Stimulated activated CD4-positive, alpha-beta T cell treated with anti-CD3 and anti-CD28 coated beads, Interleukin-15, amount 100 ng/mL, for 48 hours (primary cell): ENCODE results near the gene EXOSC5.
"Not testable (repeated sequence)": the region's sequence is repeated elsewhere in the genome, so short reads cannot be mapped to it uniquely, and the experiment has no call there.

Experiments used
- DNase-seq, 2 donors: peaks; one replicate each; pipeline ENCODE4 v3.0.0-alpha.2; 2020; ENCODE audit warnings: low read depth in 2 of 2

Gene EXOSC5

DNA sequence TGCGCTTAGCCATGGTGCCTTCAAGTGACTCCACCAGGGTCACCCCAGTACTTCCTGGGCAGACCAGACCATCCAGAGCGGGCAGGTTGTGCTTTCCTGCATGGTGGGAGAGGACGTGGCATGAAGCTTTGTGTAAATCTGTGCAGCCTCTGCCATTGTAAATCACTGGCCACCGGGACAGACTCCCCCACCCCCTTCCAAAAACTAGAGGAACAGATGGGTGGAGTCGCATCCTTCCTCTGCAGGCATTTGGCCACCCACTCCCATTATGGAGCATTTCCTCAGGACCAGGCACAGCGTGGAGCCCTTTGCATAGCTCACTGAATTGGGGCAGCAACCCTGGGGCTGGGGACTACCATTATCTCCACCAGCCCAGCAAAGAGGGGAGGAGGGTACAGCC, 8.6 kb upstream of the EXOSC5 start:
- no peak for DNase-seq

DNA sequence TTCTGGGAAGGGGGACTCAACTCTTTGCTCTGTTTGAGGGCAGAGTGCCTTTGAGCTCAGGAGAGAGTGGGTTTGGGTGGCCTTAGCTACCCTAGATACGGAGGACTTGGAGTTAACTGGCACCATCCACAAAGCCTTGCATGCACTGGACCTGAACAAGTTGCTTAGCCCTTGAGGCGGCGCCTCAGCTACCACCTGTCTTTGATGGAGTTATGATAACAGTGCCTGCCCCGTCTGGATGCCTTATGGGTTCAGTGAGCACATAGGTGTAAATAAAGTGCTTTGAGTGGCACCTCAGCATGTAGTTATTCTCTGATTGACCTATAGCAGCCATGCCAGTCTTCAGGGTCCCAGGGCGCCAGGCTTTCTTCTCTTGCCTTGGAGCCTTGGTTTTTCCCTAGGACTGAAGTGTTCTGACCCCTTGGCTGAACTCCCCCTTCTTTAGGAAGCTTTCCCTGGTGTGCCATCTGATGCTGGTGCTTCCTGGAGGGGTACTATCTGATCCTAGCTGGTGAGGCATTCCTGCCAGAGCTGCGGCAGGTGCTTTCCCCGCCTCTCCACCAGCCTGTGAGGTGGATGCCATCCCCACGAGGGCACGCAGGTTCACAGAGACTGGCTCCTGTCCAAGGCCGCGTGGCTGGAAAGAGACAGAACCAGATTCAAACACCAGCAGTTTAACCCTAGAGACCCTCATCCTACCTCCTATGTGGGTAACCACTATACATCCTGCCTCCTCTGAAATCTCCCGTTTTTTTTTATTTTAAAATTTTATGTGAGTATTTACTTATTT, 6.2 kb upstream of the EXOSC5 start:
- no peak for DNase-seq

DNA sequence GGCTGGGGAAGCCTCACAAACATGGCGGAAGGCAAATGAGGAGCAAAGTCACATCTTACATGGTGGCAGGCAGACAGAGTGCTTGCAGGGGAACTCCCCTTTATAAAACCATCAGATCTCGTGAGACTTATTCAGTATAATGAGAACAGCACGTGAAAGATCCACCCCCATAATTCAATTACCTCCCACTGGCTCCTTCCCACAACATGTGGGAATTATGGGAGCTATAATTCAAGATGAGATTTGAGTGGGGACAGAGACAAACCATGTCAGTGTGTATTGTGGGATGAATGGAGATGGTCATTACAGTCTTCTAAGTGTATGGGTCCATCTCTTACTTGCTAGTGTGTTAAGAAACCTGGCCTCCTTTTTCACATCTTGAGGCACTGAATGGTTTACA, 4.9 kb upstream of the EXOSC5 start:
- no peak for DNase-seq

GRCh38 chr19:41401483-41401882, 4.3 kb upstream of the EXOSC5 start:
- DNase-seq: no peak

DNA sequence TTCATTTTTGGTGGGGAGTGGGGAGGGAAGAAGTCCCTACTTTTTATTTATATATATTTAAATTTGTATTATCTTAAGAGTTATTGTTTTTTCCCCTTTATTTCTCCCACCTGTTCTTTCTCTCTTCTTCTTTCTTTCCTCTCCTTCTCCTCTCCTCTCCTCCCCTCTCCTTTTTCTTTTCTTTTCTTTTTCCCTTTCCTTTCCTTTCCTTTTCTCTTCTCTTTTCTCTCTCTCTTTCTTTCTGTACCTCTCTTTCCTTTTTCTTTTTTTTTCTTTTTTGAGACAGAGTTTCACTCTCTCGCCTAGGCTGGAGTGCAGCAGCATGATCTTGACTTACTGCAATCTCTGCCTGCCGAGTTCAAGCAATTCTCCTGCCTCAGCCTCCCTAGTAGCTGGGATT, 2.4 kb upstream of the EXOSC5 start:
- DNase-seq: no peak

GRCh38 chr19:41399091-41399490, 1.9 kb upstream of the EXOSC5 start:
- no peak for DNase-seq

GRCh38 chr19:41398598-41398997, 1.4 kb upstream of the EXOSC5 start:
- DNase-seq: no peak

DNA sequence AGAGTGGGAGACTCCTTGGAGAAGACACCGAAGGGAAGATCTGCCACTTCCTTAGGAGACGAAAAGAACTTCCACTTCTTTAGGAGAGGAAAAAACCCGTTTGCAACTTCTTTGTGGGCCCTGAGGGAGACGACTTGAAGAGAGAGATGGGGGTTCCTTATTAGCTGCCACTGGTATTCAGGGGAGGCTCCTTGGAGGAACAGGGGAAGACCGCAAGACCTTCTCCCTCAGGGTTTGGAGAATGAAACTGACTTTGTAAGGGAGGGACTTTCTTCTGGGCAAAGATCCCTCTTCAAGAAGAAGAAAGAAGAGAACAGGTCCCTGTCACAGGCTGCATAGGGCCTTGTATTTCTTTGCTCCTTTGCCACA, 875 bp upstream of the EXOSC5 start:
- no peak for DNase-seq

DNA sequence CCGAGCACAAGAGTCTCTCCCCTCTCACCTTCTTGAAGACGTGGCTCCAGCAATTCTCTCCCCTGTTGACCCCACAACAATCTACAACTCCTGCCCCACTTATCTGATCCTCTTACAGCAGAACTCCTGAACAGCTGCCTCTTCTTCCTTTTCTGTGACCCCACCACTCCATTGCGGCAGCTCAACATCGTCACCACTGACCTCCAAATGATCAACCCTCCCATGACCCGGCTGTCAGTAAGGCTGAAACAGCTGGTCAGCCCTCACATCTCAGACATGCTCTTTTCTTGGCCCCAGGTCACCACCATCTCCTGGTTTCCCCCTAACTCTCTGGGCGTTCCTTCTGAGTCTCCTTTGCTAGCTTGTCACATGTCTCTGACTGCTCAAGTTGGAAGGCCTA, 1.8 kb downstream of the EXOSC5 start:
- no peak for DNase-seq

- no peak for DNase-seq
Measured at GRCh38 chr19:41392775-41393174, 4.4 kb downstream of the EXOSC5 start.

- DNase-seq: no peak
Measured at GRCh38 chr19:41391618-41392017, 5.5 kb downstream of the EXOSC5 start.

DNA sequence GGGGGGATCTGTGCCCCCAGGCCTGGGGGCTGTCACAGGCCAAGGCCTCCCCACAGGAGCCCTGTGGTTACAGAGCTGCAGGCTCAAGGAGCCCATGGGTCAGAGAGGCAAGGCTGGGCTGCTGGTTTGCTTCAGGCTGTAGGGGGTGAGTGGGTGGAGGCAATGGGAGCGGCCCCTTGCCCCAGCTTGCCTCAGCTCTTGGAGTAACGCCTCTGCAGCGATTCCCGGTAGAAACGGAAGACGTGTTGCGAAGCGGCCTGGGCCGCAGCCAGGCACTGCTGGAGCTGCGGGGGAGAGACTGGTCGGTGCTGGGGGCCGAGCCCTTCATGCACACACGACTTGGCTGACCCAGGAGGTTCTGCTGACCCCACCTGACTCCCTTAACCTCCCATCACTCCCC, 10.7 kb downstream of the EXOSC5 start:
- DNase-seq: no peak

DNA sequence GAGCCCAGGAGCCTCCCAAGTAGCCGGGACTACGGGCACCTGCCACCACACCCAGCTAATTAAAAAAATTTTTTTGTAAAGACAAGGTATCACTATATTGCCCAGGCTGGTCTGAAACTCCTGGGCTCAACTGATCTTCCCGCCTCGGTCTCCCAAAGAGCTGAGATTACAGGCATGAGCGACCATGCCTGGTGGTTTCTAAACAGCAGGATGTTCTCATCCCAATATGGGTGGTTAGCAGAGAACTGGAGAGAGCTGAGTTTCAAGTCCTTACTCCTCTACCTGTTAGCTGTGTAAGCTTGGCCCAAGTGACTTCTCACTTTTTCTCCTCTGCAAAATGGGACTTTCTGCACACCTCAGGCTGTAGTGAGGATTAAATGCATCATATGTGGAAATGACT, 12.8 kb downstream of the EXOSC5 start:
- DNase-seq: no peak

- DNase-seq: not testable (repeated sequence)
Measured at GRCh38 chr19:41381536-41381935, 15.6 kb downstream of the EXOSC5 start.

DNA sequence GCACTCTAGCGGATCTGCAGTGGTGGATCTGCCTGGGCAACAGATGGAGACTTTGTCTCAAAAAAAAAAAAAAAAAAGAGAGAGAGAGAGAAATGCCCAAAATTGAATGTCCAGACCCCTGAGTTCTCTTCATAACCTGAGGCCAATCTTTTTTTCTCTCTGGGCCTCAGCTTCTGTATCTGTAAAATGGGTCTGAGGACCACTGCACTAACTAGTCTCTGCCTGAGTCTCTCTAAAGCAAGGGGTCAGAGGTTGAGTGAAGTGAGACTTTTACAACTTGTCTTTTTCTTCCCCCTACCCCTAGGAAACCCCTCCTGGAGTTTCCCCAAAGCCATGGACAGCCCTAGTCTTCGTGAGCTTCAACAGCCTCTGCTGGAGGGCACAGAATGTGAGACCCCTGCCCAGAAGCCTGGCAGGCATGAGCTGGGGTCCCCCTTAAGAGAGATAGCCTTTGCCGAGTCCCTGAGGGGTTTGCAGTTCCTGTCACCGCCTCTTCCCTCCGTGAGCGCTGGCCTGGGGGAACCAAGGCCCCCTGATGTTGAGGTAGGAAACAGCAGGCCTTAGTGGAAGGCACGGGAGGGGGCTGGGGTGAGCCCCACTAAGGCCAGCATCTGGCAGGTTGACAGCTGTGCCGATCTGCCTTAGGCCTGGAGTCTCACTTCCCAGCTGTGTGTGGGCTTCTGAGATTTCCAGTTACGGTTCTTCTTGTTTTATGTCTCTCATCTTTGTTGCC, 19.0 kb downstream of the EXOSC5 start:
- DNase-seq: no peak

DNA sequence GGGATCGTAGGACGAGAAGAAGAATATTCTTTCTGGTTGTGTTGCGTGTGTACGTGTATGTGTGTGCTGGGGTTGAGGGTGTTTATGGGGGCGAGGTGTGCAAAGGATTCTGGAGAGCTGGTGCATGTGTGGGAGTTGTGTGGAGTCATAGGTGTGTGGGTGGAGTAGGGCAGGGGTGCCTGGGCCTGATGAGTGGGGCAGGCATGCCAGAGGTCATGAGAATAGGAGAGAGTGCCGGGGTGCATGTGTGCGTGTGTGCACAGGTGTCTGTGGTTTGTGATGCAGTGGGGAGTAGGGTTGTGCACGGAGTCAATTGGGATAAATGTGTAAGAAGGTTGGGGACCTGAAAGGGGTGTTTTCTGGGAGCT, 20.2 kb downstream of the EXOSC5 start:
- no peak for DNase-seq

DNA sequence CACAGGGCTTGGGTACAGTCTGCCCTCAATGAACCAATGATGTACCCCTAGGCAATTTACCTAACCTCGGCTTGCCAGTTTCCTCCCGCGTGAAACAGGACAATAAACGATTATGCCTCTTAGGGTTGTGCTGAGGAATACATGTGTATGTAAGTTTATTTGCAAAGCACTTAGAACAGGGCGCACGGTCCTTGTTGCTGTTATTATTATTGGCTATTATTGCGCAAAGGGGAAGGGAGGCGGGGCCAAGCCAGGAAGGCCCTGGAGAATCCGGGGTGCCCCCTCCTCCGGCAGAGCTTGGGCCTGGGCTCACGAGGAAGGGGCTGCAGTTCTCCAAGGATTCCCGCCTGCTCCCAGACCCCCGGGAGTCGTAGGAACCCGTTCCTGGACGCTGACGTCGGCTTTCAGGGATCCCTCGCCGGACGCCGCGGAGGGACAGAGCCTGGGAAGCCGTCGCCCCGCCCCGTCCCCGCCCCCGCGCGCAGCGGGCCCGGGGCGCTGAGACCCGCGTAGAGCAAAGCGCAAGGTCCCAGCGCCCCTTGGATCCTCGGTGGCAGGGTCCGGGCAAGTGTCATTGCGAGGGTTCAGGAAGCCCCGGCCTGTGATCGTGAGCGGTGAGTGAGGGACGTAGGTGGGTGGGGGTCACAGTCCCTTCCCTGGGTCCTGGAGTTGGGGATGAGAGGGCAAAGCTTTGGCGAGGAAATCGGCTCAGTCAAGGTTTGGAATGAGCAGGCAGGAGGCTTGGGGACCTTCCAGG, 20.7 kb downstream of the EXOSC5 start, which contains the start of gene TMEM91:
TMEM91 (plus strand) TSS at position 293 of the 757 bp plus-strand sequence. CDS start 1,777 bp downstream, outside the sequence.
- DNase-seq: no peak

DNA sequence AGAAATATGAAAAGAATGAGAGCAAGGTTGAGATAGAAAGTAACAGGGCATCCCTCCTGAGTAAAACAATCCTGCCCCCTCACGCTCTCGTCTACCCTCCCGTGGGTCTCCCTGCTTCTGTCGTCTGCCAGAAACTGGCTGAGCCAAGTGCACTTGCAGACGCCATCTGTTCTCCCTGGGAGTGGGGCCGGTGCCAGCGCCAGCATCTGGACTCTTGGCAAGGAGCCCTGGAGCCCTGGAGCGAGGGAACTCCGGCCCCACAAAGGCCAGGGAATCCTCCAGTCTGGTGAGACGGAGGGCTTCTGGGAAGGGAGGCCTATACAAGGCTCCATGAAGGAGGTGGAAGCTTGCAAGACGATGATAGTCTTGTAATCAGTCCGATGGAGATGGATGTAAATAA, 23.2 kb downstream of the EXOSC5 start:
- DNase-seq: no peak

DNA sequence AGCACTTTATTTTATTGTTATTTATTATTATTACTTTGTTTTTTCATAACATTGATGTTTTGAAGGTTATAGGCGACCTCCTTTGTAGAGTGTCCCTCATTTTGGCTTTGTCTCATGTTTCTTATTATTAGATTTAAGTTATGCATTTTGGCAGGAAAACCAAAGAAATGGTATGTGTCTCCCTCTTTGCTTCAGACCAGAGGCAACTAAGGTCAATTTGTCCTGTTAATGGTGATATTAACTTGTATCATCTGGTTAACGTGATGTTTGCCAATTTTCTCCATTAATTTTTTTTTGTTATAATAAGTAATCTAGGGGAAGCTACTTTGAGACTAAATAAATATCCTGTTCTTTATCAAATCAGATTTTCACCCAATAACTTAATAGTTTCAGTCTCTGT, 24.7 kb downstream of the EXOSC5 start:
- DNase-seq: no peak

DNA sequence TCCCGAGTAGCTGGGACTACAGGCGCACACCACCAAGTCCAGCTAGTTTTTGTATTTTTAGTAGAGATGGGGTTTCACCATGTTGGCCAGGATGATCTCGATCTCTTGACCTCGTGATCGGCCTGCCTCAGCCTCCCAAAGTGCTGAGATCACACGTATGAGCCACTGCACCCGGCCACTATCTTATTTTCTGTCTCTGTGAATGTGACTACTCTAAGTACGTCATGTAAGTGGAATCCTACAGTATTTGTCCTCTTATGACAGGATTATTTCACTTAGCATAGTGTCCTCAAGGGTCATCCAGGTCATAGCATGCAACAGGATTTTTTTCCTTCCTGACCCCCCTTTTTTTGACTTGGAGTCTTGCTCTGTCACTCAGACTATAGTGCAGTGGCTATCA, 25.6 kb downstream of the EXOSC5 start:
- no peak for DNase-seq

DNA sequence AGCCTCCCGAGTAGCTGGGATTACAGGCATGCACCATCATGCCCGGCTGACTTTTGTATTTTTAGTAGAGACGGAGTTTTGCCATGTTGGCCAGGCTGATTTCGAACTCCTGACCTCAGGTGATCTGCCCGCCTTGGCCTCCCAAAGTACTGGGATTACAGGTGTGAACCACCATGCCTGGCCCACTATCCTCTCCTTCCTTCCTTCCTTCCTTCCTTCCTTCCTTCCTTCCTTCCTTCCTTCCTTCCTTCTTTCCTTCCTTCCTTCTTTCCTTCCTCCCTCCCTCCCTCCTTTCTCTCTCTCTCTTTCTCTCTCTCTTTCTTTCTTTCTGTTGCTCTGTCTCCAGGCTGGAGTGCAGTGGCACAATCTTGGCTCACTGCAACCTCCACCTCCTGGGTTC, 26.0 kb downstream of the EXOSC5 start:
- not testable (repeated sequence) for DNase-seq

- no peak for DNase-seq
Measured at GRCh38 chr19:41369769-41370168, 27.4 kb downstream of the EXOSC5 start.

- DNase-seq: no peak
Measured at GRCh38 chr19:41367848-41368301, 29.3 kb downstream of the EXOSC5 start.
